GM23248 (cell line): ENCODE measurements around the gene UTS2R. TPM values are rescaled to one million over a fixed set of nuclear protein-coding genes. Genes with fewer than 3 reads are reported as not detected.

Source experiments
- DNase-seq: peaks from one replicate; pipeline ENCODE4 v3.0.0-alpha.2; 2015
- H2AFZ ChIP-seq: fragments of 200-600 bp; sonication (generic); 2 replicates; pipeline ENCODE4 v1.6.1; 2016; ENCODE audit warnings: antibody characterized with exemption
- H3F3A ChIP-seq: fragments of 200-600 bp; sonication (generic); 2 replicates; pipeline ENCODE4 v1.6.1; 2016; ENCODE audit warnings: mild to moderate bottlenecking, antibody characterized with exemption, mixed run types; ENCODE audit not compliant: insufficient read depth
- H3K27ac ChIP-seq: fragments of 200-600 bp; sonication (generic); 2 replicates; pipeline ENCODE4 v1.5.1; 2016; ENCODE audit warnings: mild to moderate bottlenecking
- H3K27me3 ChIP-seq: fragments of 200-600 bp; sonication (generic); replicated peaks from 2 replicates; pipeline ENCODE4 v1.6.1; 2016; ENCODE audit warnings: mild to moderate bottlenecking; ENCODE audit not compliant: insufficient read depth
- H3K36me3 ChIP-seq: fragments of 200-600 bp; sonication (generic); 2 replicates; pipeline ENCODE4 v1.6.1; 2016; ENCODE audit warnings: low read depth, mild to moderate bottlenecking
- H3K4me1 ChIP-seq: fragments of 200-600 bp; sonication (generic); 2 replicates; pipeline ENCODE4 v1.6.1; 2016; ENCODE audit warnings: mild to moderate bottlenecking; ENCODE audit not compliant: insufficient read depth
- H3K4me2 ChIP-seq: fragments of 200-600 bp; sonication (generic); one replicate; pipeline ENCODE4 v1.6.1; 2016; ENCODE audit warnings: mild to moderate bottlenecking; ENCODE audit not compliant: unreplicated experiment
- H3K4me3 ChIP-seq: fragments of 200-600 bp; sonication (generic); 2 replicates; pipeline ENCODE4 v1.5.1; 2016; ENCODE audit warnings: mild to moderate bottlenecking
- H3K79me2 ChIP-seq: fragments of 200-600 bp; sonication (generic); 2 replicates; pipeline ENCODE4 v1.6.1; 2016; ENCODE audit warnings: mild to moderate bottlenecking; ENCODE audit not compliant: insufficient read depth
- H3K9ac ChIP-seq: fragments of 200-600 bp; sonication (generic); 2 replicates; pipeline ENCODE4 v1.6.1; 2016; ENCODE audit warnings: mild to moderate bottlenecking
- H3K9me2 ChIP-seq: fragments of 200-600 bp; sonication (generic); 2 replicates; pipeline ENCODE4 v1.6.1; 2016; ENCODE audit warnings: mixed run types, mild to moderate bottlenecking, moderate library complexity; ENCODE audit not compliant: insufficient read depth
- H3K9me3 ChIP-seq: fragments of 200-600 bp; sonication (generic); one replicate; pipeline ENCODE4 v1.6.1; 2017; ENCODE audit warnings: low read depth
- H4K20me1 ChIP-seq: fragments of 200-600 bp; sonication (generic); 2 replicates; pipeline ENCODE4 v1.6.0; 2016; ENCODE audit not compliant: insufficient read depth
- EZH2 ChIP-seq: fragments of 200-600 bp; sonication (generic); IDR thresholded peaks from 2 replicates; pipeline ENCODE4 v1.6.1; 2018; ENCODE audit warnings: antibody characterized with exemption, mild to moderate bottlenecking; ENCODE audit not compliant: insufficient read depth, poor library complexity, severe bottlenecking
- EZH2phosphoT487 ChIP-seq: fragments of 200-600 bp; sonication (generic); IDR thresholded peaks from 2 replicates; pipeline ENCODE4 v1.6.1; 2018; ENCODE audit warnings: antibody characterized with exemption, moderate library complexity, mild to moderate bottlenecking, low read depth; ENCODE audit not compliant: insufficient read depth
- WGBS, 2 experiments: methylation state at CpG; one replicate each; pipeline ENCODE4 v1.1.6; 2015 to 2017; ENCODE audit warnings: low lambda C conversion rate in 2 of 2, low coverage in 1 of 2; ENCODE audit errors: missing lambda C conversion rate in 2 of 2; 5-methylcytosine and 5-hydroxymethylcytosine counted together
- in situ Hi-C: fragments of 300-500 bp; cut with MboI; formaldehyde crosslinking; loops from 2 replicates; pipeline ENCODE4 v1.15.0; 2020
- polyA plus RNA-seq: library from polyadenylated mRNA; unstranded; fragments of >200 nt; fragmentation: Nextera tagmentation; extraction: Ambion mirVana; gene quantifications from 2 replicates; pipeline ENCODE4 v1.2.1, GENCODE V29; 2016
- total RNA-seq: library from RNA; depleted of rRNA; stranded (reverse); fragments of >200 nt; shearing (Covaris generic); gene quantifications from 2 replicates; pipeline ENCODE4 v1.2.3, GENCODE V29; 2014

UTS2R gene
- total and polyA plus RNA-seq, 2 experiments from 2014 or later: not detected

DNA sequence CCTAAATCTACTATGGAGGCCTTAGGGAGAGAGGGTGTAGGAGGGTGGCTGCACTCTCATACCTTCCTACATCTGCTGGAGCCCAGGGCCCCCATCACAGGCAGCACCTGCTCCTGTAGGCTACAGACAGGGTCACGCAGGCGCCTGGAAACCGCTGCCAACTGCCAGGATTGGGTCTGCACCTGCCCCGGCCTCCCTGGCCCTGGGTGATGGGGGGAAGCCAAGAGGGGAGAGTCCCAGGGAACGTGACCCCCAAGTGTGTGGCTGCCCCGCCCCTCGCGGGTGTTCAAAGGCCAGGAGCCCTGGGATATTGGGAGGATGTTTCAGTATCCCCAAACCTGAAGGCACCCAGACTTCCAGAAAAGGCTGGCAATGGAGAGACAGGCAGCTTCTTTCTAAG lies 18.1 kb upstream of the UTS2R start:
- no peaks in the 10 kb centered on the region for H3K9me2 ChIP-seq
- H3K9me3 ChIP-seq: no peaks in the 10 kb centered on the region
- no peak for DNase-seq
- H3K4me2 ChIP-seq: no peak overlapping the region
- no peak overlapping the region for H3K4me3 ChIP-seq
- H3K27me3 ChIP-seq: no peaks in the 10 kb centered on the region; the same call in 1 of the 2 replicates
- WGBS, 2 experiments: 76 to 83% methylated on average over 8 of the region's 8 CpGs
- in situ Hi-C loops: loop anchor here (10.0 kb wide), 1 partner anchor 61 kb away; the partner anchor contains the start of genes HEXD and OGFOD3
- TF ChIP-seq EZH2phosphoT487 (no peak), EZH2 (no peak)
- peaks cover 7% of the 10 kb centered on the region for H3F3A ChIP-seq
- H3K36me3 ChIP-seq: no peaks in the 10 kb centered on the region
- H3K4me1 ChIP-seq: peaks cover 10% of the 10 kb centered on the region
- no peak overlapping the region for H3K9ac ChIP-seq
- no peaks in the 10 kb centered on the region for H3K79me2 ChIP-seq
- H3K27ac ChIP-seq: no peak overlapping the region
- H4K20me1 ChIP-seq: no peaks in the 10 kb centered on the region
- no peak overlapping the region for H2AFZ ChIP-seq

DNA sequence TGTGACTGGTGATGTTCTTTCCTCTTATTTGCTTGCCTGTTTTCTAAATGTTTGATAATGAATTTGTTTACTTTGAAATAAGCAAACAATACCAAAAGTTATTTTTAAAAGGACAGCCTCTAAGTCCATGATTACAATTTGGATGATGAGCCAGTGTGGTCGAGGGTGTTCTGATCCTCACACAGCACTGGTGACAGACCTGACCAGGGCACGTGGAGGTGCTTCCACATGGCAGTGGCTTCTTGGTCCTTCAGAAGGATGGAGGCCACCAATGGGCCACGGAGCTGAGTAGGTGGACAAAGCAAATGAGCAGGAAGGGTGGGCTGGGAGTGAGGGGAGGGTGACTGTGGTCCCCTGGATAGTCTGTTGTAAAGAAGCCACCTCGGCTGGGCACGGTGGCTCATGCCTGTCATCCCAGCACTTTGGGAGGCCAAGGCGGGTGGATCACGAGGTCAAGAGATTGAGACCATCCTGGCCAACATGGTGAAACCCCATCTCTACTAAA lies 16.7 kb upstream of the UTS2R start:
- Histone ChIP-seq H3K79me2 (no peaks in the 10 kb centered on the region), H3F3A (peaks cover 3% of the 10 kb centered on the region), H3K9ac (no peak overlapping the region), H3K4me3 (no peak overlapping the region), H3K4me2 (no peak overlapping the region), H3K27ac (no peak overlapping the region), H2AFZ (no peak overlapping the region), H3K9me3 (no peaks in the 10 kb centered on the region), H3K27me3 (no peaks in the 10 kb centered on the region; the same call in 1 of the 2 replicates), H3K36me3 (no peaks in the 10 kb centered on the region), H3K4me1 (peaks cover under 1% of the 10 kb centered on the region; the same call in 1 of the 2 replicates), H3K9me2 (no peaks in the 10 kb centered on the region), H4K20me1 (no peaks in the 10 kb centered on the region)
- WGBS, 2 experiments: 77 to 84% methylated on average over 7 of the region's 7 CpGs
- in situ Hi-C loops: loop anchor here (10.0 kb wide), 1 partner anchor 60 kb away; the partner anchor contains the start of genes HEXD and OGFOD3
- DNase-seq: no peak
- TF ChIP-seq EZH2phosphoT487 (no peak), EZH2 (no peak)

DNA sequence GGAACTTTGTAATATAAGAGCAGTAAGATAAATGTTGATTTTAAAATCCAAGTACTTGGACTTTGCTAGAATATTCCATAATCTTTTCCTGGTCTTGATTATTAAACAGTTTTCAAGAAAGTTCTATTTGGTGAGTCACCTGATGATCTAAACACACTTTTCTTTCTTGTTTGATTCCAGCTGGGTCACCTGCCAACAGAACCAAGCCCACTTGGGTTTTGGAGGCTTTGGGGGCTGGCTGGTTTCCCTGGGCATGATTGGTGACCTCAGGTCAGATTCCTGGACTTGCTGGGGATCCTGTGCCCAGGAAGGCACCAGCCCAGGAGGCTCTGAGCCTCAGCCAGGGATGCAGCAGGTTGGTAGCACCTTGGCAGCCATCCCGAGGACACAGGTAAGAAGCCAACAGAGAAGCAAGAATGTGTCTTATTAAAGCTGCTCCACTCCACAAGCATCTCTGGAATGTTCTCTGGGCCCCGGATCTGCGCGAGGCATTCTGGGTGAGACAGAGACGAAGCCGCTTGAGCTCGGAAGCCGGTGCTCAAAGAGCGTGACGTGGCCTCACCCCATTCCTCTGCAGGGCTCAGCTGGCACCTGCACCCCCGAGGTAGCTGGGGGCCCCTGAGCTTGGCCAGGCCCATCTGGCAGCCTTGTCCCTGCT lies 15.7 kb upstream of the UTS2R start:
- 63 to 64% methylated on average over 11 of the region's 11 CpGs for WGBS, 2 experiments
- H3K36me3 ChIP-seq: no peaks in the 10 kb centered on the region
- no peaks in the 10 kb centered on the region for H4K20me1 ChIP-seq
- H3K4me3 ChIP-seq: no peak overlapping the region
- H3K9me3 ChIP-seq: no peaks in the 10 kb centered on the region
- H3F3A ChIP-seq: no peaks in the 10 kb centered on the region
- H3K27ac ChIP-seq: no peak overlapping the region
- TF ChIP-seq EZH2phosphoT487 (no peak), EZH2 (no peak)
- in situ Hi-C loops: loop anchor here (10.0 kb wide), 1 partner anchor 59 kb away; the partner anchor contains the start of genes HEXD and OGFOD3
- no peaks in the 10 kb centered on the region; the same call in 1 of the 2 replicates for H3K27me3 ChIP-seq
- H2AFZ ChIP-seq: no peak overlapping the region
- H3K4me1 ChIP-seq: no peaks in the 10 kb centered on the region
- H3K79me2 ChIP-seq: no peaks in the 10 kb centered on the region
- H3K9me2 ChIP-seq: no peaks in the 10 kb centered on the region
- H3K9ac ChIP-seq: no peak overlapping the region
- no peak for DNase-seq
- H3K4me2 ChIP-seq: no peak overlapping the region

DNA sequence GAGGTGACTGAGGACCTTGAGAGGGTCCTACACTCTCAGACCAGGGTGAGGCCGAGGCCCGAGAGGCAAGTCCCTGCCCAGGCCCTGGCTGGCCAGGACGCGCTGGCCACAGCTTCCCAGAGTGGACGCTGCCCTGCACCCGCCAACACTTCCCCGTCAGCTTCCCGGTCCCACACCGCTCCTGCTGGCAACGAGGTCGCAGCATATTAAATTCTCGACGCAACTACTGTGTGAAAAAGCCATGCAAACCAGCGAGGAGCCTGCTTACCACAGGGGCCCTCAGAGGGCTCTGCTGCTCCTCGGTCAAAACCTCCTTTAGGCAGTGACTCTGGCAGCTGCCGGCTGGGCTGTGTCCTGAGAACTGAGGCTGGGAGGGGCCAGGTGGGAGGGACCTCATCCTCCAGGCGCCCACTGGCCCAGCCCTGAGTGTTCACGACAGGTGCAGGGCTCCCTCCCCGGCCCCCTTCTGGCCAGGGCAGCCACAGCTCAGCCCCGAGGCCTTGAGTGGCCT lies 14.7 kb upstream of the UTS2R start:
- no peak overlapping the region for H3K9ac ChIP-seq
- TF ChIP-seq EZH2phosphoT487: no peak
- TF ChIP-seq EZH2: no peak
- no peaks in the 10 kb centered on the region for H3F3A ChIP-seq
- DNase-seq: no peak
- H3K36me3 ChIP-seq: no peaks in the 10 kb centered on the region
- no peak overlapping the region for H3K4me3 ChIP-seq
- H3K9me2 ChIP-seq: no peaks in the 10 kb centered on the region
- no peak overlapping the region for H3K4me2 ChIP-seq
- H3K9me3 ChIP-seq: no peaks in the 10 kb centered on the region
- 64 to 65% methylated on average over 20 of the region's 20 CpGs for WGBS, 2 experiments
- no peak overlapping the region for H3K27ac ChIP-seq
- no peak overlapping the region for H2AFZ ChIP-seq
- no peaks in the 10 kb centered on the region; the same call in 1 of the 2 replicates for H3K27me3 ChIP-seq
- no peaks in the 10 kb centered on the region for H3K79me2 ChIP-seq
- no peaks in the 10 kb centered on the region for H4K20me1 ChIP-seq
- H3K4me1 ChIP-seq: no peaks in the 10 kb centered on the region
- in situ Hi-C loops: loop anchor here (10.0 kb wide), 1 partner anchor 58 kb away; the partner anchor contains the start of genes HEXD and OGFOD3
